ENCODE results near the gene TBC1D16.

- no peak for TF ChIP-seq EZH2phosphoT487 (IDR thresholded peaks at IDR 0.05; ENCODE audit: borderline replicate concordance, low read depth, low read length)
- no peak for TF ChIP-seq CTCF (conservative IDR thresholded peaks at IDR 0.05; ENCODE audit: low read length)
These were observed 90.8 kb downstream of the TBC1D16 start for GRCh38 chr17:79944821-79945391.

All from OCI-LY7 (cell line).